T-helper 17 cell (primary cell): ENCODE data around the gene DAPK1. TPM values are rescaled to one million over a fixed set of nuclear protein-coding genes. Genes with fewer than 3 reads are reported as not detected.

Source experiments
- ATAC-seq: fragments of 150-1000 bp; cut with Tn5 transposase; 2 replicates; pipeline ENCODE4 v1.10.0; 2021; ENCODE audit warnings: mild to moderate bottlenecking, moderate library complexity
- DNase-seq, 3 donors: peaks; one replicate each; pipeline versions ENCODE4 v3.0.0 to v3.0.0-alpha.2; 2020 to 2021
- H3K9me3 ChIP-seq: one replicate; pipeline ENCODE4 v1.7.0; 2013; ENCODE audit warnings: low read length, mild to moderate bottlenecking; ENCODE audit not compliant: control insufficient read depth, poor library complexity, severe bottlenecking
- H3K27ac Mint-ChIP-seq: one replicate; pipeline ENCODE4 v1.8.0; 2022; ENCODE audit warnings: mild to moderate bottlenecking, moderate library complexity, mixed read lengths
- H3K27me3 Mint-ChIP-seq: one replicate; pipeline ENCODE4 v1.8.0; 2022; ENCODE audit warnings: mixed read lengths
- H3K36me3 Mint-ChIP-seq: one replicate; pipeline ENCODE4 v1.8.0; 2022; ENCODE audit warnings: low read depth, mixed read lengths
- H3K4me1 Mint-ChIP-seq: one replicate; pipeline ENCODE4 v1.8.0; 2022; ENCODE audit warnings: mild to moderate bottlenecking, mixed read lengths
- H3K4me3 Mint-ChIP-seq: one replicate; pipeline ENCODE4 v1.8.0; 2022; ENCODE audit warnings: mild to moderate bottlenecking, moderate library complexity, mixed read lengths
- total RNA-seq, 4 donors: library from RNA in 2 of 4; stranded (reverse) in 2 of 4; gene quantifications; one replicate each; pipeline ENCODE4 v1.2.3 and lab custom pipeline; 2022 to 2026

Gene DAPK1
- total RNA-seq, 2 donors from 2014 or later, result 1.7 to 3.2 TPM

DNA sequence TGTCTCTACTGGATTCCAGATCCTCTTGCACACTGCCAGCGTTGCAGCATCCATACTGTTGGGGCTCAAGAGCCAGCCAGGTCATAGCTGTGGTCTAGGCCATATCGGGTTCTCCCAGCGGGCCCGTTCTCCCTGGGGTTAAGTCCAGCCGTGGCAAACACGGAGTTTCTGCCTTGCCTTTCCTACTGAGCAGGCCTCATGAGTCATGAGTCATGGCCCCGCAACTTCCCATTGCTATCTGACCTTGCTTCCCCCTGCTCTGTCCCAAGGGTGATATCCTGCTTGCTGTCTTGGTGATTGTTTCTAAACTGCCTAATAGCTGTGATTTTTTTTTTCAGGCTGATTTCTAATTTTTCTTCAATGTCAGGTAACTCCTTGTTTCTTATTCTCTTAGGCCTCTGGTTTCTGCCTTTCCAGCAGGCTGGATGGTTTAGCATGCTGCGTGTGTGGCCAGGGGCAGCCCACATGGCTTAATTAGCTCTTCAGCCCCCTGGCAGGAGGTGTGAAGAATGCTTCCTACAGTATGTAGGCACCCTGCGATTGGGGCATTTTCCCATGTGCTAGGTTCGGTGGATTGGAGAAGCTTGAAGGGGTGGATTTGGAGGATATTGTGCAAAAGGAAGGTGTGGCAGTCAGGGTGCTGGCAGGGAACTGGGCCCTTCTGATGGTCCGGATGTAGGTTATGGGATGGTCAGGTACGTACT is 18.7 kb downstream of the DAPK1 start:
- no peak overlapping the region for H3K27ac Mint-ChIP-seq
- peak; percentile 48 for ATAC-seq
- H3K4me1 Mint-ChIP-seq, result no peaks in the 10 kb centered on the region
- no peaks in the 10 kb centered on the region for H3K9me3 ChIP-seq
- H3K36me3 Mint-ChIP-seq, result no peaks in the 10 kb centered on the region
- DNase-seq, result no peak
- peaks cover 33% of the 10 kb centered on the region for H3K27me3 Mint-ChIP-seq
- H3K4me3 Mint-ChIP-seq, result no peak overlapping the region

DNA sequence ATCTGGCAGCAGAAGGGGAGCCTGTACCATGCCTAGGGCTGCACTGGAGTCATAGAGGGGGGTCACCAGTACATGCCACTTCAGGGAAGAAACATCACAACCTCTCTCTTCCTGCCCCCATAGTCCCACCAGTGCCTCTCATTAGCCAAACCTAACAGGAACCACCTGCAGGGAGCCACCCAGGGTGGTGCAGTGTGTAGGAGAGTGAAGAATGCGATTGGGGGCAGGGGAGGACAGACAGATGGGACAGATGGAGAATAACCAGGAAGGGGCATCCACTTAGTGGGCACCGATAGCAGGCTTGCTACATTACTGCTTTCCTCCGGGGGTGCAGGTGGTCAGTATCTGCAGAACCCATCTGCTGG is 19.2 kb downstream of the DAPK1 start:
- Mint-ChIP-seq H3K4me1 (no peaks in the 10 kb centered on the region), H3K27ac (no peak overlapping the region), H3K27me3 (peaks cover 34% of the 10 kb centered on the region), H3K4me3 (no peak overlapping the region), H3K36me3 (no peaks in the 10 kb centered on the region)
- ATAC-seq (no peak), DNase-seq (no peak)
- H3K9me3 ChIP-seq, result no peaks in the 10 kb centered on the region

DNA sequence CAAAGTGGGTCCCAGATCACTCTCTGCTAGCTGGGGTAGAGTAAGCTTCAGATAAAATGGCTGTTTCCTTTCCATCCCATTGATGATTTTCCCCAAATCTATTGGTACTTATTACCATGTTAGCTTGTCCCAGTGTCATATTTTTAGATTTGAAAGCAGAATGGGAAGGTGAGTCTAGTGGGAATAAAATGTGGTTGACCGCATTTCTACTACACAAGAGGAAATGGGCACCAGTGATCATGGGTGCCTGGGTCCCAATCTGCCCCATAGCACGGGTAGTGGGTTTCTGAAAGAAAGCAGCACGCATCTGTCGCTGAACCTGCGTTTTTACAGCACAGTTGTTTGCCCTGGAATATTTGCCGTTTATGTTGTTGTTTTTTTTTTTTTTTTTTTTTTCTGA is 20.1 kb downstream of the DAPK1 start:
- H3K9me3 ChIP-seq, result no peaks in the 10 kb centered on the region
- Mint-ChIP-seq H3K27ac (no peak overlapping the region), H3K4me1 (no peaks in the 10 kb centered on the region), H3K27me3 (peaks cover 33% of the 10 kb centered on the region), H3K36me3 (no peaks in the 10 kb centered on the region), H3K4me3 (no peak overlapping the region)
- ATAC-seq, result no peak
- DNase-seq, result no peak

DNA sequence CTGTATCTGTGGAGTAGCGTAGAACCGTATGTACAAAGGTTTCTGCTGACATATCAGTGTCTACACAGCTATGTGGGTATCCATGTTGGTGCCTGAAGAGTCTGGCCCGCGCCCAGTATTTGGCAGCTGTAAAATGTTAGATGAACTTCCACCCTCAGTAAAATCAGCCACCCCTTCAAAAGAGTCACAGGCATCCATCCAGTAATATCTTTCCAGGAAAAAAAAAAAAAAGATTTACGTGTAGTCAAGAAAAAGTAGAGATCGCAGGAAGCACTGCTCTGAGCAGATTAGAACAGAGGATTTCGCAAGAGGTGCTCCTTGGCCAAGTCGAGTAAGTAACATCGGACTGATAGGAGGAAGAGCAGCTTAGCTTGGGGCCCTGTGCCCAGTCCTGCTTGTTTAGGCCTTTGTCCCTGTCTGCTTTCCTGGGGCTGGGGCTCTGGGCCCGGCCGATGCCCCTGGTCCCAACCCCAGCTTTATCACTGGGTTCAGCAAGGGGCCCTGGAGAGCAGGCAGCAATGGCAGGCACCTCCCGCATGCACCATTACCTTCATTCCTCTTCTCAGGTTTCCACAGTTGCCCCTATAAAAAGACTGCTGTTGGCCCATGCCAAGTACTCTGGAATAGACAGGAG is 21.2 kb downstream of the DAPK1 start:
- H3K9me3 ChIP-seq, result no peaks in the 10 kb centered on the region
- no peaks in the 10 kb centered on the region for H3K4me1 Mint-ChIP-seq
- H3K27ac Mint-ChIP-seq, result no peak overlapping the region
- no peak overlapping the region for H3K4me3 Mint-ChIP-seq
- peaks cover 27% of the 10 kb centered on the region for H3K27me3 Mint-ChIP-seq
- DNase-seq, result no peak
- ATAC-seq, result no peak
- no peaks in the 10 kb centered on the region for H3K36me3 Mint-ChIP-seq

DNA sequence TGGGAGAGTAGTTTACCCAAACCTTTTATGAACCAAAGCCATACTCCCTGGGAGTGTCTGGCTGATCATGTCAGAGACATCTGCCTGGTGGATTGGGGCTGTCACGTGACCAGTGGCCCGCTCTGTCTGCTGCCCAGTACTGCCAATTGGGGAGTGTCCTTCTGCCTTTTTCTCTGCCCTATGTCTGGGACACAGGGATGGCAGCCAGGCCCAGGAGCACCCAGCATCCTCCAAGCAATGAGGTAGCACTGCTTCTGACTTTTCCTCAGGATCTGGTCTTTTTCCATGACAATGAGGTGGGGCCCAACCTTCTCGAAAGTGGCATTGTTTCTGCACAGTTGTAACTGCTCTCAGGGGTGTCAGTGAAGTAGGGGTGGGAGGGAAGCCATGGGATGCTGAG is 21.8 kb downstream of the DAPK1 start:
- no peak for ATAC-seq
- no peaks in the 10 kb centered on the region for H3K4me1 Mint-ChIP-seq
- no peak overlapping the region for H3K27ac Mint-ChIP-seq
- H3K4me3 Mint-ChIP-seq, result no peak overlapping the region
- no peaks in the 10 kb centered on the region for H3K9me3 ChIP-seq
- peaks cover 32% of the 10 kb centered on the region for H3K27me3 Mint-ChIP-seq
- no peaks in the 10 kb centered on the region for H3K36me3 Mint-ChIP-seq
- DNase-seq, result no peak

DNA sequence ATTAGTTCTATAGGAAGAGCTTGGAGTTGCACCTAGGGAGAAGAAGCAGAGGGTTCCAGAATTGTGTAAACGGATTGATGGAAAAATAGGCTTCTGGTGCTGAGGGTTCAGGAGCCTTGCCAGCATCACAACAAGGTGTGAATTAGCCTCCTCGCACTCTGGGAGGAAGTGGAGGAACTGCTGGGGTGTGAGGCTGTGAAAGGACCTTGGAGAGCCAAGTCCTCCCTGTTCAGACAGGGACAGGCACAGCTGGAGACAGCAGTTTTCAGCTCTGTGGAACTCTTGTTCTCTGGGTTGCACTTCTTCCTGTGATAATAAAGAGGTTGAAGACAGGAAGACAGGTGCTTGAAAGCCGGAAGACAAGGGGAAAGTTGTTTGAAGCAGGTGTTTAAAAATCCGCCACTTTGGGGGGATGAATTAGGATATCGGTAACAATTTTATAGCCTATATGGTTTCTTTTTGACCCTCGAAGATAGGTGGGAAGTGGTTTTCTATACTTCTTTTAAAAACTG is 22.6 kb downstream of the DAPK1 start:
- Mint-ChIP-seq H3K4me3 (no peak overlapping the region), H3K27ac (no peak overlapping the region), H3K36me3 (no peaks in the 10 kb centered on the region)

DNA sequence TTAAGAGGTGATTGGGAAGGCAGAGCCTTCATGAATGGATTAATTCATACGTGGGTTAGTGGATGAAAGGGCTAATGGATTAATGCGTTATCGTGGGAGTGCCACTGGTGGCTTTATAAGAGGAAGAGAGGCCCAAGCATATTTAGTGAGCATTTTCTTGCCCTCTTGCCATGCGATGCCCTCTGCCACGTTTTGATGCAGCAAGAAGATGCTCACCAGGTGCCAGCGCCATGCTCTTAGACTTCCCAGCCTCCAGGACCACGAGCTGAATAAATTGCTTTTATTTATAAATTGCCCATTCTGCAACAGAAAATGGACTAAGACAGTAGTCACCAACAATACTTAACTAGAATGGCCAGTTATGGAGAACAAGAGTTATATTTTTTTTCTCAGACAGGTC is 24.2 kb downstream of the DAPK1 start:
- no peak overlapping the region for H3K4me3 Mint-ChIP-seq
- ATAC-seq, result no peak
- H3K9me3 ChIP-seq, result no peaks in the 10 kb centered on the region
- H3K4me1 Mint-ChIP-seq, result no peaks in the 10 kb centered on the region
- no peaks in the 10 kb centered on the region for H3K36me3 Mint-ChIP-seq
- peaks cover 22% of the 10 kb centered on the region for H3K27me3 Mint-ChIP-seq
- DNase-seq, result no peak
- no peak overlapping the region for H3K27ac Mint-ChIP-seq

More for the DNA sequence above, 22.6 kb downstream of the DAPK1 start:
- ATAC-seq, result no peak
- Mint-ChIP-seq H3K4me1 (no peaks in the 10 kb centered on the region), H3K27me3 (peaks cover 33% of the 10 kb centered on the region)
- no peaks in the 10 kb centered on the region for H3K9me3 ChIP-seq
- DNase-seq, result no peak

DNA sequence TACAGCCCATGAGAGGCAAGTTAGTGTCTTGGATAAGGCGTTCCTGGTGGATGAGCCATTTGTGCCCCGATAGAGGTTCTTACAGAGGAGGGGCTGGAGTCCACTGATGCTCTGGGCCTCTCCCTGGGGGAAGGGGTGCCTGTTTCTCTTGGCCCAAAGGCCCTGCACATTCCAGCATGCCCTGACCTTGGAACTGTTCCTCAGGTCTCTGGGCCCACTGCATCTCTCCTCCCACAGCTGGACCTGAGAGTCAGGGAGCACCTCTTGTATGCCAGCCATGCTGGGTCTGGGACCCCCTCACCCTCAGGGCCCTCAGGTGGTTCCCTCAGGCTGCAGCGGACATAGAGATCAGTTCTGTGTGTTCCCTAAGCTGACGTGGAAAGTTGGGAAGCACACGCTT is 26.4 kb downstream of the DAPK1 start:
- H3K36me3 Mint-ChIP-seq, result no peaks in the 10 kb centered on the region
- H3K9me3 ChIP-seq, result no peaks in the 10 kb centered on the region
- peaks cover 20% of the 10 kb centered on the region for H3K27me3 Mint-ChIP-seq
- no peak overlapping the region for H3K4me3 Mint-ChIP-seq
- H3K4me1 Mint-ChIP-seq, result no peaks in the 10 kb centered on the region
- ATAC-seq (no peak), DNase-seq (no peak)
- H3K27ac Mint-ChIP-seq, result no peak overlapping the region

DNA sequence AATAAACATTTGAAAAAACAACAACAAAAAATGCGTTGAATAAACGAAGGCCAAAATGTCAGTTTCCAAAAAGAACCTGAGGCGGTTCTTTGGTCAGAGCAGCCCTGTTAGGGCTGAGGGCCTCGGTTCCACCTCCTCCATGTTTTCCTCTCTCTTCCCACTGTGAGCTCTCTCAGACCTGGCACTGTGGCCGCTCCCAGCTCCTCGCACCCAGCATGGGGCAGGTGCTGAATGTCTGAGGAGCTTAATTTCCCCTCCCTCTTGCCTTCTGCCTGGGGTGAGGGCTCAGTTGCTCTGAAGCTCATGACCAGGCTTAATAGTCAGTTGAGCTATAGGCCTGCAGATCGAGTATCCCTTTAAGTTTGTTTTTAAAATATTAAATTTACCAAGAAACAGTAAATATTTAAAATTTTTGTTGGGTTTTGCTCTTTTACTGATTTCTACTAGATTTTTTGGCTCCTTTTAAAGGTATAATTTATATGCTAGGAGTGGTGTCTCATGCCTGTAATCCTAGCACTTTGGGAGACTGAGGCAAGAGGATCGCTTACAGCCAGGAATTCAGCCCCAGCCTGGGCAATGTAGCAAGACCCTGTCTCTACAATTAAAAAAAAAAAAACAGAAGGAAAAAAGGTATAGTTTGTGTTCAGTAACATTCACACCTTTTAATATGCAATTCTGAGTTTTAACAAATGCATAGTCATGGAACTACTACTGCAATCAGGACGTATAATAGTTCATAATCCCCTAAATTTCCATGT is 28.1 kb downstream of the DAPK1 start:
- no peak overlapping the region for H3K27ac Mint-ChIP-seq
- DNase-seq, result no peak
- H3K27me3 Mint-ChIP-seq, result peaks cover 16% of the 10 kb centered on the region
- no peaks in the 10 kb centered on the region for H3K4me1 Mint-ChIP-seq
- no peak for ATAC-seq
- H3K4me3 Mint-ChIP-seq, result no peak overlapping the region
- H3K9me3 ChIP-seq, result no peaks in the 10 kb centered on the region
- H3K36me3 Mint-ChIP-seq, result no peaks in the 10 kb centered on the region

DNA sequence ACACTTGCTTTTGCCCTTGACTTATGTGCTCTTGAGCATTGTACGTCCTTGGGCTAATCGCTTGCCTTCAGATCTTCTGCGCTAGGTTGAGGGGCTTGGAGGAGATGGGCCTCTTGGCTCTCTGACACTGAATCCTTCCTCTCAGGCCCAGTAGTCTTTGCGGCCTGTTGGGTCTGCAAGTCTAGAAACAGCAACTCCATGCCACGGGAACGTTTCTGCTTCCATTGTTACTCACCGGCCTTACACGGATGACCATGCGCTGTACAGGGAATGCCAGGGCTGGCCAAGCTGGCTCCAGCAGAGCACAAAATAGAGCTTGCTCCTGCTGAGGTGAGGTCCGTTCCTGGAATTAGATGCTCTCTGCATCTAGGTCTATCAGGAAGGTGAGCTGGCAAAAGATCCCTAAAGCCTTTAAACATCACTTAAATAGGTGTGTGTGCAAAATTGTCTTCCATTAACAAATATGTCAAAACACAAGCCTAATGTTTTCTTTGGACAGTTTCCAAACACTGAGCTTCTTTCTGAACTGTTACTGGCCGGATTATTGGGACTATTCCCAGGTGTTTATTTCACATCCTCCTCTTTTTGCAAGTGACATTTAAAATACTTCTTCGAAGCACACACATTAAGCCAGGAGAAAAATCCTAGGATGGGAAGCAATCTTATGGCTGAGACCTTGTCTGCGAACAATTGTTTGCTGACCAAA is 29.7 kb downstream of the DAPK1 start:
- H3K9me3 ChIP-seq, result no peaks in the 10 kb centered on the region
- H3K4me1 Mint-ChIP-seq, result no peaks in the 10 kb centered on the region
- ATAC-seq (no peak), DNase-seq (no peak)
- no peaks in the 10 kb centered on the region for H3K36me3 Mint-ChIP-seq
- H3K27ac Mint-ChIP-seq, result no peak overlapping the region
- H3K4me3 Mint-ChIP-seq, result no peak overlapping the region
- peaks cover 10% of the 10 kb centered on the region for H3K27me3 Mint-ChIP-seq

DNA sequence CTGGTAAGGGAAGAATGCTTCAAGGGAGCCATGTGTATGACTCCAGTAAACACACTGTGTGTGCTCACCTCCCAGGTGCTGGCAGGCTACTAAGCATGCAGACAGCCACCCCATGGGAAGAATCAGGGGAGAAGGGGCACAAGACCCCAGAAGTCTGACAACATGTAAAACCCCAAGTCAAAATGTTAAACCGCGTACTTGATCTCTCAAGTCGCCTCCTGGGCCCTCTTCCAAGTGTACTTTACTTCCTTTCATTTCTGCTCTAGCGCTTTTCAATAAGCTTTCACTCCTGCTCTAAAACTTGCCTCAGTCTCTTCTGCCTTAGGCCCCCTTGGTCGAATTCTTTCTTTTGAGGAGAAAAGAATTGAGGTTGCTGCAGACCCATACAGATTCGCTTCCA is 31.3 kb downstream of the DAPK1 start:
- H3K4me3 Mint-ChIP-seq, result no peak overlapping the region
- no peaks in the 10 kb centered on the region for H3K4me1 Mint-ChIP-seq
- H3K9me3 ChIP-seq, result no peaks in the 10 kb centered on the region
- H3K27me3 Mint-ChIP-seq, result peaks cover 10% of the 10 kb centered on the region
- ATAC-seq (no peak), DNase-seq (no peak)
- no peaks in the 10 kb centered on the region for H3K36me3 Mint-ChIP-seq
- no peak overlapping the region for H3K27ac Mint-ChIP-seq

DNA sequence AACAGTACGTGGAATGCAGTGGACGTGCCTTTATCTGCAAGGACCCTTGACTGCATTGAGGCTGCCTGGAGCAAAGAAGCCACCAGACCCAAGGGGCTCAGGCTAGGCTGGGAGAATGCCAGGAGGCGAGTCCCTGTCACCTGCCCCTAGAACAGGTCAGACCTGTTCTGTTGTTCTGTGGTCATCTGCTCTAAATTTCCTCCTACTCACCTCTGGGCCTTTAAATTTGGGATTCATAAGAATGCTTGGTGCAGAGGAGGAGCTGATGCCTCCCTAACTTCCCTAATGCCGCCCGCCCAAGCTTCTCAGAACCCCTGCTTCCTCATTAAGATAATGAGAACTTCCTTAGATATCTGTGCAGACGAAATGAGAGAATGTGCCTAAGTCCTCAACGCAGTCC is 32.0 kb downstream of the DAPK1 start:
- Mint-ChIP-seq H3K4me1 (no peaks in the 10 kb centered on the region), H3K36me3 (no peaks in the 10 kb centered on the region), H3K27ac (no peak overlapping the region), H3K27me3 (peaks cover 4% of the 10 kb centered on the region), H3K4me3 (no peak overlapping the region)
- ATAC-seq (no peak), DNase-seq (no peak)
- H3K9me3 ChIP-seq, result no peaks in the 10 kb centered on the region

DNA sequence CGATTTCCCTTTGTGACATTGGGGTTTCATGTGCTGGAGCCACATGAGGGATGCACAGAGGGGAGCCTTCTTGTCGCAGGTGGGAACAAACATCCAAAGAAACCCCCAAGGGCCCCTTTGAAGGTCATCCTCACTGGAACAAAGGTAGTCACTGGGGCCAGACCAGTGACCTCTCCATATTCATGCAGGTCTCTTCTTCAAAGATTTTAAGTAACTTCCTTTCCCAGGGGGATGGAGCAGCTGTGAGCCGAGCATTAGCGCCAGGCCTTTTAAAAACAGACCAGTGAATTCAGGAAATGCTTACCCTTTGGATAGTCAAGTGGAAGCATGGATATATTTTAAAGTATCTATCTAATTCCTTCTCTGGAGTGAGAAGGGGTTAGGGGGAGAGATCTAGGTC is 33.0 kb downstream of the DAPK1 start:
- DNase-seq, result no peak
- peaks cover under 1% of the 10 kb centered on the region for H3K4me1 Mint-ChIP-seq
- H3K4me3 Mint-ChIP-seq, result no peak overlapping the region

More for the DNA sequence above, 33.0 kb downstream of the DAPK1 start:
- Mint-ChIP-seq H3K27me3 (peaks cover 4% of the 10 kb centered on the region), H3K36me3 (no peaks in the 10 kb centered on the region), H3K27ac (no peak overlapping the region)
- no peak for ATAC-seq
- H3K9me3 ChIP-seq, result no peaks in the 10 kb centered on the region
